Uterus (tissue), 2 donors: Measurements from ENCODE around the gene ACVR1B.

Source experiments
- POLR2A ChIP-seq, 2 donors: fragments of 450-650 bp; IDR thresholded peaks; one replicate each; pipeline ENCODE4 v1.6.1; 2016; ENCODE audit warnings: antibody characterized with exemption in 2 of 2, mild to moderate bottlenecking in 1 of 2, moderate library complexity in 1 of 2
- TF ChIP-seq, protein P1 (sequence below), 4 experiments: fragments of 200-600 bp in 2 of 4; fragments of 450-650 bp in 2 of 4; sonication (generic) in 2 of 4; IDR thresholded peaks; one replicate each; pipeline ENCODE4 v1.5.1; 2016 to 2019; ENCODE audit warnings: antibody characterized with exemption in 4 of 4, mild to moderate bottlenecking in 2 of 4, moderate library complexity in 1 of 4

GRCh38 chr12:51910691-51911090 is 40.8 kb upstream of the ACVR1B start:
- TF ChIP-seq, protein P1, sequence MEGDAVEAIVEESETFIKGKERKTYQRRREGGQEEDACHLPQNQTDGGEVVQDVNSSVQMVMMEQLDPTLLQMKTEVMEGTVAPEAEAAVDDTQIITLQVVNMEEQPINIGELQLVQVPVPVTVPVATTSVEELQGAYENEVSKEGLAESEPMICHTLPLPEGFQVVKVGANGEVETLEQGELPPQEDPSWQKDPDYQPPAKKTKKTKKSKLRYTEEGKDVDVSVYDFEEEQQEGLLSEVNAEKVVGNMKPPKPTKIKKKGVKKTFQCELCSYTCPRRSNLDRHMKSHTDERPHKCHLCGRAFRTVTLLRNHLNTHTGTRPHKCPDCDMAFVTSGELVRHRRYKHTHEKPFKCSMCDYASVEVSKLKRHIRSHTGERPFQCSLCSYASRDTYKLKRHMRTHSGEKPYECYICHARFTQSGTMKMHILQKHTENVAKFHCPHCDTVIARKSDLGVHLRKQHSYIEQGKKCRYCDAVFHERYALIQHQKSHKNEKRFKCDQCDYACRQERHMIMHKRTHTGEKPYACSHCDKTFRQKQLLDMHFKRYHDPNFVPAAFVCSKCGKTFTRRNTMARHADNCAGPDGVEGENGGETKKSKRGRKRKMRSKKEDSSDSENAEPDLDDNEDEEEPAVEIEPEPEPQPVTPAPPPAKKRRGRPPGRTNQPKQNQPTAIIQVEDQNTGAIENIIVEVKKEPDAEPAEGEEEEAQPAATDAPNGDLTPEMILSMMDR (IDR thresholded peaks at IDR 0.05), result no peak
- TF ChIP-seq POLR2A (IDR thresholded peaks at IDR 0.05), result no peak
